ENCODE measurements around the gene CPVL.
A peak's percentile ranks its signal among the peaks of the same experiment; 100 is the strongest.

The CPVL gene

GRCh38 chr7:29086545-29086944 is 59.8 kb downstream of the CPVL start:
- no peak for DNase-seq

GRCh38 chr7:29084832-29085231 is 61.5 kb downstream of the CPVL start:
- DNase-seq: no peak

GRCh38 chr7:29080803-29081202 is 65.5 kb downstream of the CPVL start:
- DNase-seq: no peak

- DNase-seq: no peak
Observed at GRCh38 chr7:29078311-29079260, 67.8 kb downstream of the CPVL start.

DNA sequence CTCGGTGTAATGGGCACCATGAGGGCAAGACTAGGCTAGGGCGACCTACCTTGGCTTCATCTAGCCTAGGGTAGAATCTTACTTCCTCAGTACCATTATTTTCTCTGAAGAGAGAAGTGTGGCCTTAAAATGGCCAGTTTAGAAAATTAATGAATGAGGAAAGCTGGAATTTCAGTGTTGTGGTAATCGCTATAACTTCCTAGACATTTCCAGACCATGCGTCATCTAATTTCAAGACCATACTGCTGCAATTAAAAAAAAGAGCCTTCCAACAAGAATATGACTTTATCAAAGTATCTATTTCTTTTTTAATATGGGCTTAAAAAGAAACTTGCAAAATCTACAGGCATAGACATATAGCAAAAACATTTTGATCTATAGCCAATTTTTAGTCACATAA is 68.5 kb downstream of the CPVL start:
- DNase-seq: no peak

DNA sequence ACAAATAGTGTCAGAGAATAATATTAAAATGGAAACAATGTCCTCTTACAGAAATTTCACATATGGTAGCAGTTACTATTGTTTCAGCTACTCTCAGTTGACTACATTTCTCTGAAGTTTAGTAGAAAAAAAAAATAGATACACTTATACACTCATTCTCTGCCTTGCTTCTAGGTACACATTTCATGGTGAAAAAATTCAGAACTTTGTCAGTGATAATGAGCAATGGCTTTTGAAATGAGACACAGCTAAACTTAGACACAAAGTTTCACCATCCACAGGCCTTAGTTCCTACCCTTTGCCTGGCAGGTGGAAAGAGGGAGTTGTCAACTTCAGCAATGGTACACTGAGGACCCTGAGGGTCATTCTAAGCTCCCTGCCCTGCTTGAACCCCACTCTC is 69.2 kb downstream of the CPVL start:
- no peak for DNase-seq

DNA sequence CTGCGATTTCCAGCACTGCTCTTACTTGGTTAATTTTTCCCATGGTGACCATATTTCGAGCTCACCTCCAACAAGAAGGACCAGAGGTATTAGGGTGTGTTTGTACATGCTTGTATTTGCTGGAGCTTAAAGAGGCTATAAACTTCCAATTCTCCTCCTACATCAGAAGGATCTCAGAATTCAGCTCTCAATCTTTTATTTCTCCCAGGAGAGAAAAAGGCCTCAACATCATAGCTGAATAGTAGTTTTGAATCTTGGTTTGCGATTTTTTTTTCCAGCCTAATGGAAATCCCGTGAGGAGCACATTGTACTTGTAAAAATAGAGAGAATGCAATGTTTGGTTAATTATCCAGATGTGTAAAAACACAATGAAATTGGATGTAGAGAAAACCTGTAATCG is 69.7 kb downstream of the CPVL start:
- no peak for DNase-seq

DNA sequence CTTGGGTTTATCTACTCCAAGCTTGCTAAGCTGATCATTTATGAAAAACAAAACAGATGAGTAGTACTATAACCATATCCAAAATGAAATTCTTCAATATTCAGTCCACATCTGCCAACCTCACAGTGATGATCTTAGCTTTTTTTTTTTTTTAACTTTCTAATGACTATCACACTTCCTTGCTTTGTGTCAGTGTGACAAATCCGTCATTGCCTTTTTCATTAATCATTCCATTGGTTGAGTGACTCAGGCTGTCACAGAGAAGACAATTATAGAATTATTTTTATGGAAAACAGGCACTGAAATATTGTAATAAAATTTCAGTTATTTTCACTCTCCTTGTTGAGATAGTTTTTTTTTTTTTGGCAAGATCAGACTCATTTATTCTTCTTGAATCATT is 70.7 kb downstream of the CPVL start:
- no peak for DNase-seq

DNA sequence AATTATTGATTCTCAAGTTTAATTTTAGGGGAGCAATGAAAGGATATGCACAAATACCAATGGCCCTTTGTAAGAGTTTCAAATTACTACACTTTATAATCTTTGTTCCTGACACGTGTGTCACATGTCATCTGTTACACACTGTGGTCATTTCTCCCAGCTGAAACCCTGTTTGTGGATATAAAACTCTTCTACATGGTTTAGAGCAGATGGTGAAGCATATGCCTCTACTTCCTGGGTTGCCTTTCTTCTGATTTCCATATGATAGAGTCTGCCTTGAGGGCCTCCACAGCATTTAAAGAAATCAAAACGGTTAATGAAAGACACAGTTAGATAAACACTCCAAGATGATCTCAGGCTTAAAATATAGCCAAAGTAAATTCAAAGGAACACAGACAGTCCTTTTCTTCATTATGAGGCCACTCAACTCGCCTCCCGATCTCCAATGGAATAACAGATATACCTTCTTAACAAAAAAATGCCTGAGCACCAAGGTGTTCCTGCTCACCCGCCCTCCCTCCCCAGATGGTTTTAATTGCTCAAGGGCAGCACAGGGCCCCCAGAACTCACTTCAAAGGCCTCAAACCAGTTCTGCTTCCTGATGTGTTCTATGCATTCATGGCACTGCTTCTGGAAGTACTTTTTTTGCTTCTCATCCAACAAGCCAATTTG is 75.0 kb downstream of the CPVL start:
- DNase-seq: peak; percentile 92

- no peak for DNase-seq
Observed at GRCh38 chr7:29066641-29067040, 79.7 kb downstream of the CPVL start.

DNA sequence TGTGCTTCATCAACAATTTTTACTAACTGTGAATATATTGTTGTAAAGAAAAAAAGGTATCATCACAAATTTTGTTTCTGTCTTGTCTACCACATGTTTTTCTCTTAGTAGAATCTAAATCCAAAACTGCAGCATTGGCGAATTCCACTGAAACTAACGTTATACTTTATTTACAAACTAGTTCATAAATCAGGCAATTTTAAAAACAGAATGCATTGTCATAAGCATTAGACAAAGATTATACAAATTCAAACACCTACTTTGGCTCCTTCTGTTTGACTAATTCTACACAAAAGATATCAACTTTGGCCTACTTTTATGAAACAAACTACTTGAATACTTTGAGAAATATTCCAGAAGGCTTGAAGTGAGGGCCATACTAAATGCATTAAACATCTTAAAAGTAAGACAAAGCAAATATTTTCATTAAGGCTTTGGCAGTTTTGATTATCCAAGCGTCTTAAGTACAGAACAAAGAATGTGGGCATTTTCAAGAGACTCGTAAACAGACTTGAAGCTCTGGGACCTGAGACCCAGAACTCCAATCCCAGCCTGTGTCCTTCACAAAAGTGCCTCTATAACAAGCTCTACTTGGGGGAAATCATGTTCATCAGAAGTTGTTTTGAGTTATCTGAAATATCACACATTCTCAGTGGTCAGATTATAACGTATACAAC is 81.0 kb downstream of the CPVL start:
- DNase-seq: no peak

- DNase-seq: peak; percentile 51
Observed at GRCh38 chr7:29063872-29064271, 82.5 kb downstream of the CPVL start.

GRCh38 chr7:29063236-29063635 is 83.1 kb downstream of the CPVL start:
- DNase-seq: no peak

DNA sequence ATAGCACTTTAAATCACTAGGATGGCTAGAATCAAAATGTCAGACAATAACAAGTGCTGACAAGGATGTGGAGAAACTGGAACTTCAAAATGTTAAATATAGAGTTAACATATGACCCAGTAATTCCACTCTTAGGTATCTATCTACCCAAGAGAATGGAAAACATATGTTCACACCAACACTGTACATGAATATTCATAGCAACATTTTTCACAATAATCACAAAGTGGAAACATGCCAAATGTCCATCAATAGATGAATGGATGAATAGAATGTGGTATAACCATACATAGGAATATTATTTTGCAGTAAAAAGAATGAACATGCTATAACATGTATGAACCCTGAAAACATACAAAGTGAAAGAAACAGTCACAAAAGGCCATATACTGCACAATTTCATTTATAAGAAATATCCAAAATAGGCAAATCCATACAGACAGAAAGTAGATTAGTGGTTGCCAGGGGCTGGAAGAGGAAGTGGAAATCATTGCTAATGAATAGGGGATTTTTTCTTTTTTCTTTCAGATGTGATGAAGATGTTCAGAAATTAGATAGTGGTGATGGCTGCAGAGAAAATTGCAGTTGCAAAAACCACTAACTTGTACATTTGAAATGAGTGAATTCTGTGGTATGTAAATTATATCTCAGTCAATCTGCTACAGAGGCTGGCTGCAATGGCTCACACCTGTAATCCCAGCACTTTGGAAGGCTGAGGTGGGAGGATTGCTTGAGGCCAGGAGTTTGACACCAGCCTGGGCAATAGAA is 93.0 kb downstream of the CPVL start:
- no peak for DNase-seq

GRCh38 chr7:29046978-29047377 is 99.4 kb downstream of the CPVL start:
- no peak for DNase-seq

DNA sequence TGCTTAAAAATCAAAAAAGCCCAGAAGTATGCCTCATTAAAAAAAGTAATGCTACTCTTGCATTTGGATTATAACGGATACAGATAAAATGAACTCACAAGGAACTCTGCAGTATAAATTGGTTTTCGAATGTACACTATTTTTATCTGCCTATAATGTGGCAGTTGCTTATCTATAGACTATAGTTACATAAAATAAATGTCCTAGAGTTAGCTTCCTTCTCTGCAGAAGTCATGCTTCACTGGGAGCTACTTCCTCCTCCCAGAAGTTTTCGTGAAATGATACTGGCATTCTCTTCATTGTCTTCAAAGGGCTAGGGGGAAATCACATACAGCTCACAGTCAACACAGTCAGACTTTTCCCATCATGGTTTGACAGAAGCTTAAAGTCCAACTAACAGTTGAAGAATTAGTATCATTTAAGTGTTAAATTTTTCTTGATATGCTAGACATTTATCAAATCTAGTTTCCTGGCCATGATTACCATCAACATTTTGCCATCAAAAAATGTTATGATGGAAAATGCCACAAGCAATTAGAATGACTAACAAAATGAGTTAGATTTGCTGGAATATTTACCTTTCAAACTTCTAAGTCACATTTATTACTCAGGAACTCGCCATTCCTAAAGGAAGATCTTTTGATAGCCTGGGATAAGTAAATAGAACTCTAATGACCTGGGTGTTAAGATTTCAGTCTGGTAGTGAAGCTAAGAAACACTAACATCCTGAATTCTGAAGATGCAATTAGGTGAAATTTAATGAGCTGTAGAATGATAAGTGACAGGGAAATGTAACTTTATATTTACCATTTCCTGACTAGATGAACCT is 100.9 kb downstream of the CPVL start:
- no peak for DNase-seq

DNA sequence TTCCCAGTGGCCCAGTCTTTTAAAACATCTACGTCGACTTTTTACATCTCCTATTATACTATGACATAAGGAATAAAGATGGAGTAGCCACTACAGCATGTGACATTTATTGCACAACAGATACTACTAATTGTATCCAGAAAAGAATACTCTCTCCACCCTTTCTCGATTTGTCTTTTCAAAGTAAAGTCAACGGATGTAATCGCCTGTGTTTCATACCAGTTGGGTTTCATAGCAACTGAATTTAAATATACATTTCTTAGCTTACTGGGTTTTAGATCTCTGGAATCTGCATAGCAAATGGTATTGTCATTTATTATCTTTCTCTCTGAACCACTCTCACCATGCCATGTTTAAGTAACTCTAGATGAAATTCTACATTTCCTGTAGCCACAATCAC is 101.8 kb downstream of the CPVL start:
- no peak for DNase-seq

DNA sequence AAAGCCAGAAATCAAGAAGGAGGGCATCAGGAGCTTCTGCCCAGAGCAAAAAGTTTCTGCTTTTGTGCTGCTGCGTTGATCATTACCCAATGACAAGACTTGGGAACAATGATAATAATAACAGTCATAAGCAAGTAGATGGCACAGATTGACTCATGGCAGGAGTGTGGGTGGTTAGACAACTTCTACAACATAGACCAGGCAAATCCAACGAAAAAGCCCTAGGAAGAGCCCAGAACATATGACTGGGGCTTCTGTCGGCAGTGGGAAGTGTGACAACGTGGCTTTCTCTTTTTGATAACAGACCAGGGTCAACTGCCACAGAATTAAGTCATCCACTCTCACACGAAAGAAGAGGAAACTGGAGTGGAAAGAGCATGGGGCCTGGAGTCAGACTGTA is 102.8 kb downstream of the CPVL start:
- DNase-seq: no peak

DNA sequence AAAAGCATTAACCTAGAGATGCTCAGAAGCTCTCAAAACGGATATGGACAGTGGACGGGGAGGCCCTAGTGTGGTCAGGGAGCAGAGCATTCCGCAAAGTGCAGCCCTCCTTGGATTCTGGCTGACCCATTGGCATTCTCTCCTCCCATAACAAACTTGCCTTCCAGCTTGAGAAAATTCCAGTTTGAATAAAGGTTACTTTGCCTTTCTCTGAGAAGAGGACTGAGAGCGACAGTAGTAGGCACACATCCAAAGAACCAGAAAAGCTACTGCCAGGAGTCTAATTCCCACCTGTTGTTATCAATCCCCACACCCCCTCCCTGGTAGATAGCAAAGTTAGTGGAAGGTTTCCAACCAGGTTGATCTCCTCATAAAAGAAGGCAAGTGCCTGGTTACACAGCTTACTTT is 103.5 kb downstream of the CPVL start:
- no peak for DNase-seq

GRCh38 chr7:29041991-29042390 is 104.3 kb downstream of the CPVL start:
- DNase-seq: no peak

DNA sequence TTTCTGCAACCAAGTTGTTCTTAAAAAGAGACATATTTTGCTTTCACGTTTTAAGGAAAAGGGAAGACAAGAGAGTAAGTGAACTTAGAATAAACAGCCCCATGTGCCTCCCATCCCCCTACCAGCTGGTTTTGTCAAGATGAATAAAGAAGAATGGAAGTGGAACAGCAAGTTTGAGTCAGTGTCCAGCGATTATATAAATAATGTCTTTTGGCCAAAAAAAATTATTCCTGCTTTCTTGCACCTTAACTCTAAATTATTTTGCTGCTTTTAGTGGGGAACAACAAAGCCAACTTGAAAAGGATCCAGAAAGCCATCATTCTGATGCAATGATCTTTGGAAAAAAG is 105.8 kb downstream of the CPVL start:
- DNase-seq: no peak

Measured in NCI-H2171 treated with DMSO at 0.1 percent for 48 hours (cell line).